NCI-H146 treated with DMSO at 0.1 percent for 48 hours (cell line): ENCODE data around the gene MAGI1.

ENCODE experiments used
- DNase-seq: peaks from one replicate; lab custom pipeline; 2025; ENCODE audit not compliant: unreplicated experiment; lab: John Stamatoyannopoulos, UW

MAGI1 gene

DNA sequence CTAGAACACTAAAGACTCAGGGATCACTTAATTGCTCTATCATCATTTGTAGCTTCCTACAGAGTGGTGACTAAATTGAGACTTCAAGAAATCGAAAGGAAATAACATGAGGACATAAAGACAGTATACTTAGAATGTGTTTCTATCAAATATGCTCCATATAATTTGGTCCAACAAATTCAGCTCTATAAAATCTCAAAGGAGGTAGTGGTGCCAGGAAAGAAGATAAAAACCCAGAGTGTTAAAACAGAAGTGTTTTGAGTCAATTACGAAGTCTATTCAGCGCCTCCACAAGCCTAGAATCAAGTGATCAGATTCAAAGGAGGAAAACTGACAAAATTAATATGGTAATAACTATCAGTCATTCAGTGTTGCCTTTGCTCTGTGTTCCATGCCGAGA, 22.9 kb downstream of the MAGI1 start:
- DNase-seq, result no peak

DNA sequence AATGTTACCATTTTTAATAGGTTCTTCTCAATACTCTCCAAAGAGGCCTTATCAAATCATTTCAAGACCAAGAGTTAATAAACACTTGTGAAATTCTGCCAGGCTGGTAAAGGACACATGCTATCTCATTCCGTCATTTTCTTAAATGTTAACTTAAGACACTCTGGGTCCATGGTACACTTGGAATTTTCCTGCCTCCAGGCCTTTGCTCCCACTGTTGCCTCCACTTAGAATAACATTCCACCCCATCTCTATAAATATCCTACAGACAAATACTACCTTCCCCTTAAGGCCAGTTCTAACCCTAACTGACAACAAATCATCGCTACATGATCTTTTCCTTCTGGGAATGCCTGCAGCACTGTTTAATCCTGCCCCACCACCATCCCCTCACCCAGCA, 24.1 kb downstream of the MAGI1 start:
- DNase-seq, result no peak

DNA sequence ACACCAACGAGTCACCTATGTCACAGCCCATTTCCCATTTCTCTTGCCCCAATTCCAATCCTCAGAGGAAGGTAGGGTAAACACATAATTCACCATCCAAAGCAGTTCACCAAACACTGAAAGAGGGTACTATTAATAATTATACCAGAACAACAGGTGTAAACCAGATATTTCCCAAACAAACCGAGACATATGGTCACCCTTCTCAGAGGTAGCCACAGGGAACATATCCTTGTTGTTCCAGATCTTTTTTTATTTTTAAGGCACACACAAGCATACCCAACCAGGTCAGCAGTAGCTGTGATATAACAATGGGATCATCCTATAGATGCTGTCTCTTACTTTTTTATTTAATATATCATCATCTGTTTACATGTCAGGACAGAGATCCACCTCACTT, 24.7 kb downstream of the MAGI1 start:
- DNase-seq, result no peak

DNA sequence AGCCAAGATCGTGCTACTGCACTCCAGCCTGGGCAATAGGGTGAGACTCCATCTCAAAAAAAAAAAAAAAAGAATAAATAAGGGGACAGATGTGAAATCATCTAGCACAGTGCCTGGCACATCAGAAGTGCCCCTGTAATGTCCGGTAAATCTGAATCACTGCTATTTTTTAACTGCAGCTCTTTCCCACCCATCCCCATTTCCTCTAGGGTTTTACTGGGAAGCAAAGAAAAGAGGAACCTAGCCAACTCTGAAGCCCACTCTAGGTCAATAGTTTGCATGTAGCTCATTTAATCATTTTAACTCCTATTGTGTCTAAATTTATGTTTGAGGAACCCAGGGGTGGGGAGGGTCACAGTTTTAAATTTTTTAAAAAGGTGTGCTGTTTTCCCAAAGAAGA, 26.0 kb downstream of the MAGI1 start:
- no peak for DNase-seq

DNA sequence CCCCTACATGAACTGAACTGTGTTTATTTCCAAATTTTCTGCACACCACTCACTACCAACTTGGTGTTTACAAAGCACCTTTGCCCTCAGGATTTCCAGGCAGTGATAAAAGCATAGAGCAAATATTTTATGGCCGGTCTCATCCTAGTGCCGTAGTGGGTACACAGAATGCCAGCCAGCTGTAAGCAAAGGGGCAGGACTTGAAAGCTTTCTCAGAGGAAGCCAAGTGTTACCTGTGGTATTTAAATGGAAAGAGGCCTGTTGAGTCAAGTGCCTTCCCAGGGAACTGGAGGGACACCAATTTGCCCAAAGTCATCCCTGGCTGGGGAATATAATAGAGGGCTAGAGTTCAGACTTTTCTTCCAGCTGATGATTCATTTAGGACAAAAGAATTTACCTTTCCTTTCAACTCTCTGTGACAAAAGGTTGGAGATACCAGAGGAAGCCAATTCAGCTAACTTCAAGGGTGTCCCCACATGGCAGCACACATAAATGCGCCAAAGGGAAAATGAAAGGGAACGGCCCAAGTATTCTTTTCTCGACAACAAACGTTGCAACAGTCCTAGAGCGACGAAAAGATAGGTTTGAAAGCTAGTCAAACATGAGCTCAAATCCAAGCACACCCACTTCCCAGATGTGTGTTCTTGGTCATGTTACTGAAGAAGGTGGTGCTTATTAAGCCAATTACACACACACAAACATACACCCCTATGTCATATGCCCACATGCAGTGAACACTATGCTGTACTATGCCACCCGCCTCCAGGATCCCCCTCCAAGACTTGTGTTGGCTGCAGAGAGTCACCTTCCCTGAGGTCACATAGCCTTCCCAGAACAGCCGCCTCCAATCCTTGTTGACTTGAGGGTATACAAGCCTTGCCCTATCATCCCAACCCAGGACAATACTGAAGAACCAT, 27.7 kb downstream of the MAGI1 start:
- DNase-seq, result no peak

DNA sequence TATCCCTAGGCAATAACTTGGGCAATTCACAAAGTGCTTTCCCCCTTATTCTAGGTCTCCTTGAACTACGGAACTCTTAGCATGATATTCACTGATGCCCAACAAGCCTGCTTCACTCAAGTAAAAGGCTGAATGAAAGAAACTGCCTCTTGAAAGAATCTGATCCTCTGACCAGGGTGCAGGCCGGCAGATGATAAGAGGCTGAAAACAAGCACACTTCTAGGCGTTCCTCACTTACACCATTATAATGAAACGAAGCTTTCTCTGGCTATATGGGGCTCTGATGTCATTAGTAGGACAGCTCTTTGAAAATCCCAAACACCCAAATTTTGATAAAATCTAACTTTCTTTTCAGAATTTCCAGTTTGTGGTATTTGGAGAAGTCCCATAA, 28.4 kb downstream of the MAGI1 start:
- DNase-seq, result no peak

DNA sequence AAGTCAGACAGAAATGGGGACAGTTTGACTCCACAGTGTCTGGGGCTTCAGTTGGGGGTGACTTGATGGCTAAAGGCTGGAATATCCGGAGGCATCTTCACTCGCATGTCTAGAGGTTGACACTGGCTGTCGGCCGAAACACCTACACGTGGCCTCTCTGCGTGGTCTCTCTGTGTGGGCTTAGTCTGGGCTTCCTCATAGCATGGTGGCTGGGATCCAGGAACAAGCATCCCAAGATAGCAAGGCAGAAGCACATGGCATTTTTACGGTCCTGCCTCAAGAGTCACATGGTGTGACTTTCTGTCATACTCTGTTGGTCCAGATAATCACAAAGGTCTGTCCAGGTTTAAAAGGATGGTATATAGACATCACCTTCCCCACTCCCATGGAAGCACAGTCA, 34.5 kb downstream of the MAGI1 start:
- no peak for DNase-seq

DNA sequence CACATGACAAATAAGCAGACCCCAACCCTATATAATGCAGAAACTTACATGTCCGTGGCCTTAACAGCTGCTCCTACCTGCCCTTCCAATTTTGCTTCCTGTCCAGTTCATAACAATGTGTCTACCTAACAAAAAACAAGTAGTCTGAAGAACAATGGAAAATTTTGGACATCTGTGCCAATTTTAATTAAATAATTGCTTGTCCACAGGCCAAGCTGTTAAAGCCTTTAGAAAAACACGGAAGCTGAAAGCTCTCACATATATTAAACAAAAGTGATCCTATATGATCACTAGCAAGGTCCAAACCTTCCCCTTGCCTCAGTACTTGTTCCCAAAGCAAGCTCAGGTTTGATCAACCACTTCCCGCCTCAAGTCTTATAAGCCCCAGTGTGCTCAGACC, 37.1 kb downstream of the MAGI1 start:
- no peak for DNase-seq

DNA sequence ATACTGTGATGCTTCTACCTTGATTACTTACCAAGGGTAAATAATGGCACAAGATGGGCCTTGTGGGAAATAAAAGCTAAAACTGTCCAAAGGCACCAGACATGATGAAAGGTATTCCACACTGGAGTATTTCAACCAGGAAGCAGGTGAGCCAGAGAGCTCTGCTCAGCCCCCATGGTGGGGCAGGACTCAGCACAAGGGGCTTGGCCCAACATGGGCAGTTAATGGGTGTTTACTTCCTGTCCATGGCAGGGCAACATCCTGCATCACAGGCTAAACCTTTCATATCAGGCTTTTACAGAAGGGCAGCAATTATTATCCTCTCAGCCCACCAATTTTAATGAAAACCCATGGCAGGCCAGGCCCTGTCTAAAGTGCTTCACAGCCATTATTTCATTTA, 38.2 kb downstream of the MAGI1 start:
- DNase-seq, result no peak

DNA sequence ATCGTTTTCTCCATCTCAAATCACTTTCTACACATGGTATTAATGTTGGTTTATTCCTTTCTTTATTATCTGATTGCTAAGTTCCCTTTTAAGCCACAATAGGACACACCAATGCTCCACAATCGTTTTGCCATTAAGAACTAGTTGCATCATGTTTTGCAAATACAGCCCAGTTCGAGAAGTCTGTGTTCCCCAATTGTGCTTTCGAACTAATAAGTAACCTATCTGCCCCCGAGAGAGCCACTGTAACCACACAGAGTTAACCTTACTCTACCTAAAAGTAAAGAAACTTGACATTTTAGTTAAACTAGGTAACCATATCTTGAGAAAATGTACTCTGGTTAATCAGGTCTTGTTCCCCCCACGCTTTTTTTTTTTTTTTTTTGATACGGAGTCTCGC, 39.1 kb downstream of the MAGI1 start:
- no peak for DNase-seq

DNA sequence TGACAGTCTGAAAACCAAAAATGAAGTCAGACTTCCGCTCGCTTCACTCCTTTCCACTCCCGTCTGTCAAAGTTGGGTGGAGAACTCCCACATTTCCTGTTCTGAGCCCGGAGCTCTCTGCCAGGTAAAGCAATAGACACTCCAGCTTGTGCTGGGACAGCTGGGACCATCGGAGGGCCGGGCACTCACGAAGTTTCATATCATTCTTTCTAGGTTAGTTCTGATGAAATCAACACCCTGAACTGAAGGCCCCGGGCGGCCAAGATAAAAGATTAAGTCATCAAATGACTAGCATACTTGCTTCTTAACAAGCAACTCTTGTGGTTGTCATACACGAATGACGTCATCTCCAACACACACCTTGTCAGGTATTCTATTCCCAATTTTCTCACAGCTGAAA, 42.1 kb downstream of the MAGI1 start:
- DNase-seq, result no peak

DNA sequence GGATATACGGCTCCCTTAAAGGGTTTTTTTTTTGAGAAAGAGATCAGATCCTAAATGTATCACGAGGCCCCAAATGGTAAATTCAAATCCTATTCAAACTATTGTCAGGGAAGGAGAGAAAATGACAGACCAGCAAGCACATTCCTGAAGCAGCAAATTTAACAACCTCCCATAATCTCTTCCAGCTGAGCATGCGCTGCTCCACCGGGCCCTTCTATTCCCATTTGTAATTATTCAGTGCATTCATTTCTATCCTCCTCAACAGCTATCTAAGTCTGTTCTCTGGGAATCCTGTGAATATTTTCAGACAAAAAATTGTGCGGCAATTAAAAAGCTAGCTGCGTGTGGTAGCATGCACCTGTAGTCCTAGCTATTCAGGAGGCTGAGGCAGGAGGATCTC, 43.2 kb downstream of the MAGI1 start:
- no peak for DNase-seq

DNA sequence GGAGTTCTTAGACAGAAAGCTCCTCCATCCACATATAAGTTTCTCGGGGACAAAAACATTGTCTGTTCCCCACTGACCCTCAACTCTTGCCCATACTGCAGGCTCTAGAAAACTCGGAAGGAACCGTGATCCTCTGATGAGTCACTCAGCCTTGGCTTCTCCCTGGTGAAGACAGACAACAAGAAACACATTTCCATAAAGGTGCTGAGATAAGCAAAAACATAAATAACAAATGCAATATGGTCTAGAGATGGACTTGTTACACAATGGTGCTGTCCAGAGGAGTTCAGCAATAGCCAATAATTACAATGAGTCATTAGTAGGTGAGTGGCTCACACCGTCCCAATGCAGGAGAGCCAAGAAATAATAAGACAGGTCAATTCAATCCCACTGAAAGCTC, 43.7 kb downstream of the MAGI1 start:
- DNase-seq, result no peak

DNA sequence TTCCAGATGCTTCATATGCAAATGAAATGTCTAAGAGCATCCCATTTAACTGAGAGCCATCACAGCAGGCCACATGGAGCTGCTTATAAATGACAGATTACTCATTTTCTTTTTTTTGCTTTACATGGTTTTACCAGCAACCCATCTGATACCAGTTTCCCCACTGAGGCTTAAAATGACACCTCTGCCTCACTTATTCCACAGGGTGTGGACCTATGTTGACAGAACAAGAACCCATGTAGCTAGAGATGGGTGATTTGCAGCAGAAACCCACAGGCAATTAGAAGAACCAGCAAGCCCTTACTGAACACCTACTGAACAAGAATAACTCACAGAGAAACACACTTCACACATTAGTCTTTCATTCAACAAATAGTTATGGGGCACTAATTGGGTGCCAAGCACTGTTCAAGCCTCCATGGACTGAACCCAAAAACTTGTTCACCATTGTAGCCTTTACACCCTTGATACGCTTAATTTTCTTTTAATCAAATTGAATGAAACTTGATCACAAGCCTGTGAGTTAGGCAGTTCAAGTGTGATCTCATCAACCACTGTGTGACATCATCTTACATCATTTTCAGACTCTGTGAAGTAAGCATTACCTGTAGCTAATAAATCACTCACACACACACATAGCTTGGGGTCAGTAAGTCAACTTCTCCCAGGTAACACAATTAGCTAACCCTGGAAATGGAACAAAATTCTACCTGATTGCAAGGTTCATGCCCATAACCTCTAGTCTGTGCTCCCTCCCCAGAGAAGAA, 45.4 kb downstream of the MAGI1 start:
- DNase-seq, result no peak

DNA sequence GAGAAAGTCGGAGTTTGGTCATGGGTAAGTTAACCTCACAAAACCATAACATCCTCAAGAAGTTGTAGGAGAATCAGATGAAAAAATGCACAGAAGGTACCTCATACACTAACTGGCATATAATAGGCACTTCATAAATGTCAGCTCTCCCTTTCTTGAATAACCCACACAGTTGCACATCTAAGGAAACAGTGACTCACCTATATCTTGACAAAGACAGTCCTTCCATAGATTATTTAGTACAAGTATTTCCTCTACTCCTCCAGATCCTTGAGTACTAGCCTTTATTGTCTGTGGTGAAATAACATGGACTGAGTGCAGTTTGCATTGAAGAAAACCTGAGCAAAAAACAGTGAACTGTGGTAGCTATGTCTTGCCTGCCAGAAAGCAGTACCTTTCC, 46.6 kb downstream of the MAGI1 start:
- no peak for DNase-seq

DNA sequence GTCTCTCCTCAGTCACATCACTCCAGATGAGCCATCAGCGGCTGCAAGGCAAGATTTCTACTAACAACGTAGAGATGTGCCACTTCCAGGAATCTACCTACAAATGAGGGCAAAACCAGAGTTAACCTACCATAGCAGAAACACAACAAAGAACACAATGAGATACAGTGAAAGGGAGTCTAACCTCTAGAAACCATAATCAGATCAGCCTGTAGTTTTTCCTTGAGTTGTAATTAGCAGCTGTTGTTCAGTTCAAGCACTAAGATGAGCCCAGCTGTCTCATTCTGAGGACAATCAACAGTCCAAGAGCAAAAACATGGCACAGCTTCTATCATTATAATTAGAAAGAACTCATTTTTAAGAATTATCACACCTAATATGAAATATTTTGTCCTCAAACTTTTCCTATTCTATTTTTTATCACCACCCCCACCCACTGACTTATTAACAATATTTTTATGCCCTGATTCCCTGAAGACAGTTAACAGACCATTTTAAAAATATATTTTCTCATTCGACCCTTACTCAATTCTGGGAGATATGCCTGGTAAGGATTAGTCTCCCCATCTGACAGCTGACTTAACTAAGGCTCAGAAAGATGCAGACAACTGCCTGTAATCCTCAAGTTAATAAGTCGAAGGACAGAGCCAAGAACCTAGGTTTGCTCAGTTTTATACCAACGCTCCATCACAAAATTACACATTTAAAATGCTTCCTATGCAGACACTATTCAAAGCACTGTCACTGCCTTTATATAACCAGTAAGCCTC, 50.1 kb downstream of the MAGI1 start:
- DNase-seq, result no peak

DNA sequence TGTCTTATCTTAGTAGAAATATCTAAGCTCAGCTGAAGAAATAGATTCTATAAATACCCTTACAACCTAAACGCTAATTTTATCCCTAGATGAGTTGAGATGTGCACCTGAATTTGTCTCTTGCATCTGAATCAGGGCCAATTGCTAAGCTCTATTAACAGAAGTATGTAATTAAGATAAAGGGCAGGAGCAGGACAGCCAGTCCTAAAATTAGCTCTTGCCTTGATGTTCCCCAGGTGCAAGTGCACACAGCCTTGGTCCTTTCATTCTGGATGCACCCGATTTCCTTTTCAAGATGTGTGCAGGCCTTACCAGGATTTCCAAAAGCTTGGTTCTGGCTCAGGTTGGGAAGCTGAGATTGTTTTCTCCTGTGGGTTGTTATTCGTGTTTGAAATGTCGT, 52.4 kb downstream of the MAGI1 start:
- no peak for DNase-seq

DNA sequence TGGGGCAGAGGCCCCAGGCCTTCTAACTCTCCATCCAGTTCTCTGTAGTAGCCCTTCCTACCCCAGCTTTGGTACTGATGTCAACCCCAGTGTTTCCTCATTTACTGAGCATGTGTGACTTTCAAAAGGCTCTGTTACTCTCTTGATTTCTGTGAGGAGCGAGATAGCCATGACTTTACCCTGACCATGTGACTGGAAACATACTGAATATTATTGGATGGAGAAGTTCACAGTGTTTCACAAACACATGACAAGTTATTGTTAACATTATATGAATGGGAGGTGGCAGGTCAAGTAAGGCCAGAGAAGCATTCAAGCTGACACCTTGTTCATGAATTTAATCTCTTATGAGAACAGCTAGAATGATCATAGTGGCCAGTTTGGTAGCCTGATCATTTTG, 53.7 kb downstream of the MAGI1 start:
- DNase-seq, result no peak

DNA sequence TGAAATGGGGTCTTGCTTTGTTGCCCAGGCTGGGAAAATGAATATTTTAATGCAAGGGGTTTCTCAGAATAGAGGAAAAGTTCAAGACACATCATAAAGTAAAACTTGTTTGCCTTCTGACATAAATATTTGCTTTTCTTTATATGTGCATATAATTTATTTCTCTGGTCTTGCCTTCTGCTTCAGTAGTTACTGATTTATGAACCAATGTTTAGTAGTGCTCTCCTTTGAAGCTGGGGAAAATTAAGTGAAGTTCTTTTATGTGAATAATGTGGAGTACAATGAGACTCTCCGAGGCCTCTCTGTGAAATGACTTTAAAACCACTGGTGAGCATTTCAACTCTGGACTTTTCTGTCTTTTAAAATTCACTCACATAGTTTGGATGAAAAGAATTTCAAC, 55.6 kb downstream of the MAGI1 start:
- DNase-seq, result no peak

DNA sequence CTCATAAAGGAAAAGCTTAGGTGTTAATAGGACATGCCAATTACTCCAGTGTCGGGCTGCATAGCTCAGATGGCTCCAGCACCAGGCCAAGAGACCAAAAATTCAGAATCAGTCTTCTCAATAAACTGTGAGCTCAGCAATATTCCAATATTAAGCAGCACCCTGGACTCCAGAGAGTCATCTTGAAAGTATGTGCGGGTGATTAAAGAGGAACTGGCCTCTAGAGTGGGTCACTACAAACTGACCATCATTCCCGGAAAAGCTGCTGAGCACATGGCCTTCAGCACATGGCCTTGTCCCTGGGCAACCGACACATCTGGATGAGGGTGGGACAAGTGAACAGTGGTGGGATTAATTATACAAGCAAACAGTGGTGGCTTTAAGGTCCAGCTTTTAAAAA, 59.0 kb downstream of the MAGI1 start:
- DNase-seq, result no peak

DNA sequence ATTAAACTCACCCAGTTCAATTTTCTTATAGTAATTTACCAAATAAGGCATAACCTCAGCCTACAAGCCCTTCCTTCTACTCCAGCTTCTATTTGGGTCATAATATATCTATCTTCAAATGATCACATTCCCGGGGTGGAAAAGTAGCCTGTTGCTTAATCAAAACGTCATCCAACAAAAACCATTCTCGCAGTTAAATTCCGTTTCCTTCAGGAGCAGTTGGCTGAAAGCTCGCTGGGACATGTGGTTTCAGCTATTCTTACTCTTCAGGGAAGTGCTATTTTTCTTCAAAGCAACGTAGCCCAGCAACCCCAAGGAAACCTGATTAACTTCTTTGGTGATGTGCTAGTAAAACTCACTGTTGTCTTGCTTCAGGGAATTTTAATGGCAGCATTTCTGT, 59.6 kb downstream of the MAGI1 start:
- no peak for DNase-seq

DNA sequence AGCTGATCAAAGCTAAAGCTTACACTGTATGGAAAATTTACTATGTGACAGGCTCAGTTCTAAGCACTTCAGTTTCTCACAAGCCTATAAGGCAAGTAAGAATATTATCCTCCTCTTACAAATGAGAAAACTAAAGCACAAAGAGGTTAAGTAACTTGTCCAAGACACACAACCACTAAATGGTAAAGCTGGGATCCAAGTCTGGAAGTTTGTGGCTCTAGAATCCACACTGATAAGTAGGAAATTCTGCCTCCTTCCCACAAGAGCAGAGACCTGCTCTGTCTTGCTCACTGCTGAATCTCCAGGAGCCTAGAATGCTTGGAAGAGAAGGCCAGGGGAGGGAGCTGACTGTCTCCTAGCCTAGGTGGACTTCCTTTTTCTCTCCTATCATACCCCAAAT, 60.6 kb downstream of the MAGI1 start:
- no peak for DNase-seq
